ENCODE data around the gene SLC40A1. TPM values are rescaled to one million over a fixed set of nuclear protein-coding genes. Genes with fewer than 3 reads are reported as not detected.

Gene SLC40A1
- total RNA-seq, 1 donor from 2014 or later: 40.8 TPM

GRCh38 chr2:189551808-189552207 lies 28.8 kb downstream of the SLC40A1 start:
- no peak for TF ChIP-seq CTCF (IDR thresholded peaks at IDR 0.05)
- H3K9me3 ChIP-seq: no peaks in the 10 kb centered on the region
- no peaks in the 10 kb centered on the region for H3K36me3 ChIP-seq
- H3K4me1 ChIP-seq: peaks cover 18 to 71% of the 10 kb centered on the region in 2 donors
- no peaks in the 10 kb centered on the region for H3K27me3 ChIP-seq
- no peak overlapping the region for H3K4me3 ChIP-seq
- intact Hi-C loops (cut with DNase I): loop anchor here (10.0 kb wide), 1 partner anchor 177 kb away; no protein-coding TSS in a partner anchor
- H3K27ac ChIP-seq: peak overlapping the region; percentile 82 to 89
- no peak for DNase-seq (ENCODE audit: low spot score in 2 of 2)

GRCh38 chr2:189549449-189549832 lies 31.1 kb downstream of the SLC40A1 start:
- no peak for DNase-seq (ENCODE audit: low spot score in 2 of 2)
- Histone ChIP-seq H3K9me3 (no peaks in the 10 kb centered on the region), H3K27ac (peak overlapping the region; percentile 82 to 89), H3K36me3 (no peaks in the 10 kb centered on the region), H3K27me3 (no peaks in the 10 kb centered on the region), H3K4me3 (no peak overlapping the region), H3K4me1 (peaks cover 18 to 68% of the 10 kb centered on the region in 2 donors)
- intact Hi-C loops (cut with DNase I): no loop called here
- no peak for TF ChIP-seq CTCF (IDR thresholded peaks at IDR 0.05)

GRCh38 chr2:189548666-189549448 lies 31.7 kb downstream of the SLC40A1 start:
- no peak for DNase-seq (ENCODE audit: low spot score in 2 of 2)
- no peaks in the 10 kb centered on the region for H3K36me3 ChIP-seq
- no peak overlapping the region for H3K4me3 ChIP-seq
- peak overlapping the region; percentile 82 to 89 for H3K27ac ChIP-seq
- intact Hi-C loops (cut with DNase I): no loop called here
- H3K4me1 ChIP-seq: peaks cover 18 to 68% of the 10 kb centered on the region in 2 donors
- no peaks in the 10 kb centered on the region for H3K27me3 ChIP-seq
- no peak for TF ChIP-seq CTCF (IDR thresholded peaks at IDR 0.05)
- H3K9me3 ChIP-seq: no peaks in the 10 kb centered on the region

- no peak for TF ChIP-seq CTCF (IDR thresholded peaks at IDR 0.05)
- H3K27ac ChIP-seq: peak overlapping the region; percentile 80 to 89
- no peak for DNase-seq (ENCODE audit: low spot score in 2 of 2)
- H3K4me1 ChIP-seq: peaks cover 9 to 56% of the 10 kb centered on the region in 2 donors
- H3K4me3 ChIP-seq: no peak overlapping the region
- H3K36me3 ChIP-seq: no peaks in the 10 kb centered on the region
- no peaks in the 10 kb centered on the region for H3K27me3 ChIP-seq
- no peaks in the 10 kb centered on the region for H3K9me3 ChIP-seq
- intact Hi-C loops (cut with DNase I): no loop called here
These were observed 35.2 kb downstream of the SLC40A1 start for GRCh38 chr2:189545418-189545817.

- DNase-seq (ENCODE audit: low spot score in 2 of 2): no peak
- intact Hi-C loops (cut with DNase I): no loop called here
- Histone ChIP-seq H3K27ac (peak overlapping the region; percentile 80 to 89), H3K4me1 (peaks cover 6 to 49% of the 10 kb centered on the region in 2 donors), H3K9me3 (no peaks in the 10 kb centered on the region), H3K4me3 (peak overlapping the region in 1 of 2 donors; percentile 17), H3K27me3 (no peaks in the 10 kb centered on the region), H3K36me3 (no peaks in the 10 kb centered on the region)
- no peak for TF ChIP-seq CTCF (IDR thresholded peaks at IDR 0.05)
These were observed 36.1 kb downstream of the SLC40A1 start for GRCh38 chr2:189544318-189545042.
